Stimulated activated CD8-positive, alpha-beta memory T cell treated with anti-CD3 and anti-CD28 coated beads, Interleukin-2, amount 100 ng/mL, for 1 hour (primary cell): ENCODE measurements around the gene SASH1.

Experiments used
- DNase-seq, 2 donors: peaks; one replicate each; pipeline ENCODE4 v3.0.0-alpha.2; 2020; ENCODE audit warnings: low read depth in 2 of 2

SASH1 gene

DNA sequence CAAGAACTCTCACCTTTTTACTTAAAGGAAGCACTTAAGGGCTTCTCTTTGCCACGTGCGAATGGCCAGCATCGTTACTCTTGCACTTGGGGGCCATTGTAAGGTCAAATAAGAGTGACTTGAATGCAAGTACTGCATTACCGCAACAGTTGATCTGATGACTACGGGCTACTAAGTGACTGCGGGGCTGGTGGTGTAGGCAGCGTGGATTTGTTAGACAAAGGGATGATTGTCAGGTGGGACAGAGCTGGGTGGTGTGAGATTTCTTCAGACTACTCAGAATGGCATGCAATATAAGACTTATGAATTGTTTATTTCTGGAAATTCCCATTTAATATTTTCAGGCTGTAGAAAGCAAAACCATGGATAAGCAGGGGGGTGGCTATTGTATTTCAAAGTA is 204.5 kb downstream of the SASH1 start:
- DNase-seq: no peak

DNA sequence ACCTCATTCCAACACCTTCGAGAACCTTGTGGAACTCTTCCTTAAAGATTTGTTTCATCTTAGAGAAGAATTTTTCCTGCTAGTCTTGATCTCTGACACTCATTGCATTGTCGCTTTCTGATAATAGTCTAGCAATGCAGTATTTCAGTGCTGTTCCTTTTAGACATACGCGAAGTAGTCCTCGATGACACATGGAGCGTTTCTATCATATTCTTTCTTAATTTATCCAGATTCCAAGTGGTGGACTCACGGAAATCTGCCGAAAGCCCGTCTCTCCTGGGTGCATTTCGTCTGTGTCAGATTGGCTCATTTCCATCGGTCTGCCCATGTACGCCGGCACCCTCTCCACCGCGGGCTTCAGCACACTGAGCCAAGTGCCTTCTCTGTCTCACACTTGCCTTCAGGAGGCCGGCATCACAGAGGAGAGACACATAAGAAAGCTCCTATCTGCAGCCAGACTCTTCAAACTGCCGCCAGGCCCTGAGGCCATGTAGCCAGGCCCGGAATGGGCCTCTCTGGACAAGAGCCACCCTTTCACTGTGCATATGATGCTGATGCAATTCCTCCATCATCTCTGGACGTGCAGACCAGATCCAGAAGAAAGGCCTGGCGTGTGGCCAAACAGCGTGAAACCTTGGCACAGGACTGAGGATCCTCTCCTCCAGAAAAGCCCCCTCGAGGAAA is 205.6 kb downstream of the SASH1 start:
- DNase-seq: no peak

GRCh38 chr6:148548749-148549140 is 206.1 kb downstream of the SASH1 start:
- DNase-seq: no peak

GRCh38 chr6:148550569-148550968 is 207.9 kb downstream of the SASH1 start:
- no peak for DNase-seq

GRCh38 chr6:148551226-148551625 is 208.6 kb downstream of the SASH1 start:
- no peak for DNase-seq

GRCh38 chr6:148556410-148556809 is 213.8 kb downstream of the SASH1 start:
- no peak for DNase-seq

DNA sequence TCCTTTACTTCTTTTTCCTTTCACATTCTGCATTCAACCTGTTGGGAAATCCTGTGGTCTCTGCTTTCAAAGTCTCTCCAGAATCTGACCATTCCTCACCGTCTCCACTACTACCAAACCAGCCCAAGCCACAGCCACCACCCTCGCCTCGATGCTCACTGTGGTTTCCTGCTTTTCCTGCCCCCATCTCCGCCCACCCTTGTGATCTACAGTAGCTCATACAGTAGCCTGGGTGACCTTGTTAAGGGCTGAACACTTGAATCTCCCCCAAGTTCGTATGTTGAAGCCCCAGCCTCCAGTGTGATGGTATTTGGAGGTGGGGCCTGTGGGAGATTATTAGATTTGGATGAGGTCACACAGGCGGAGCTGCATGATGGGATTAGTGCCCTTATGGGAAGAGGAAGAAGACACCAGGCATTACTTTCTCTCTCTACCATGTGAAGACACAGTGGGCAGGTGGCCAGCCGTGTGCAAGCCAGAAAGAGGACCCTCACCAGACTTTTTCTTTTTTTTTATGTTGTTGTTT is 215.2 kb downstream of the SASH1 start:
- no peak for DNase-seq

GRCh38 chr6:148559848-148560433 is 217.3 kb downstream of the SASH1 start:
- peak in 1 of 2 donors; percentile 52 for DNase-seq

DNA sequence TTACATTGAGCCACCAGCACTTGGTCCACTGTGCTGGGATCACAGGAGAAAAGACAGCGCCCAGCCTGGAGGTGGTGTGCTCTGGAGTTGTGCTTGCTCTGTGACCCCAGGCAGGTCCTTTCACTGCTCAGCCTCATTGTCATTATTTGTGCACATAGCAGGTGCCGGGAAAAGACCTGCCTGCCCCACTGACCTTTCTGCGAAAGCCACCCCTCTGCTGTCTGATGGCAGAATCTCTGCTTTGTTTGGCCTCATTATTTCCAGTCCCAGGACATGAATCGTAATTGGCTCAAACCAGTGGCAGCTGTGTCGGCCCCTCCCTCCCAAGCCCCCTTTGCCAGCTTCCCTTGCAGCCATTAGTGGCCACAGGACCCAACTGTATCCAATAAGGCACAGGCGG is 219.0 kb downstream of the SASH1 start:
- no peak for DNase-seq

GRCh38 chr6:148563066-148563465 is 220.4 kb downstream of the SASH1 start:
- DNase-seq: no peak

DNA sequence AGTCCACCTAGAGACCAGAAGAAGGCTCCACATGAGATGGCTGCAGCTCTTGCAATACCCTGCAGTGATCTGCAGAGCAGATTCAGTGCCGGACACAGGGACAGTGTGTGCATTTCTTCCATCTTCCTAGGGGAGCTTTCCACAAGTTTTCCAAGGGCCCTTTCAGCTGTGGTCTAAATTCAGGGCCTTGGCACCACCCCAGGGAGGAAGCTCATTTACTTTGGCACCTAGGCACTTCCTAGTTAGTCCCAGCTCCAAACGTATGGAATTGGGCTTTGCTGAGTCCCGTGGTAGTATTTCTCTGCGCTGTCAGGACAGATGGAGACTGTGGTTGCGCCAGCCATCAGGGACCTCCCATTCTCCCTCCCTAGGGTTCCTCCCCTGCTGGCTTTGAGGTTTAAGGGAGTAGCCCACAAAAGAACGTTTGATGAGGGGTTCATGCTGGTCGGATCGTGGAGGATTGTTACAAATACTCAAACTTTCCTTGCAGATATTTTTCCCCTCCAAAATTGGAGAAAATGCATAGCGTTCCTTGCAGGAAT is 221.9 kb downstream of the SASH1 start:
- DNase-seq: no peak

DNA sequence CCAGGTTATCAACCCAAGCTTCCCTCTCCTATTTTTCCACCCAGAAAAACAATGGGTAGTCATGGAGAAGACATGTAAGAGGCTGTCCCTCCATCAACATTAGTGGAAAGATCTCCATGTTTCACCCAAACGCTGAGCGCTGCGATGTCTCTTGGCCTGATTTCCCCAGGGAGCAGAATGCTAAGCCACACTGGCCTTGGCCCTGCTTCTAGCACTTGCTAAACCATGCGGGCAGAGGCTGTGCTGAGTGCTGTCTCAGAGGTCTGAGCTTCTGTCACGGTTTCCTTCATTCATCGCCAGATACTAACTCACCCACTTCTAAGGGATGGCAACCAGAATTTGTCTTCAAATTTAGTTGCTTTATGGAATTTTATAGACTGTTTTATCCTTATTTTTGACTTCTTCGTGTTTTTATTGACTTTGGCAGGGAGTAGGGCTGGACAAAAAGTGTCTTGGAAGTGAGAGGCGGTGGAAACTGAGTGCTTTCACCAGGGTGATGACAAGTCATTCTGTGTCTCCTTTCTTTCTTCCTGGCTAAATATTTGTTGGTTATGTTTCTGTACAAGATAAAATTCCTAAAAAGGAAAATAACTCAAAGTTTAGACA is 222.8 kb downstream of the SASH1 start:
- DNase-seq: no peak

- DNase-seq: no peak
These were observed 223.5 kb downstream of the SASH1 start for GRCh38 chr6:148565930-148566663.

GRCh38 chr6:148566664-148567350 is 224.2 kb downstream of the SASH1 start:
- no peak for DNase-seq

DNA sequence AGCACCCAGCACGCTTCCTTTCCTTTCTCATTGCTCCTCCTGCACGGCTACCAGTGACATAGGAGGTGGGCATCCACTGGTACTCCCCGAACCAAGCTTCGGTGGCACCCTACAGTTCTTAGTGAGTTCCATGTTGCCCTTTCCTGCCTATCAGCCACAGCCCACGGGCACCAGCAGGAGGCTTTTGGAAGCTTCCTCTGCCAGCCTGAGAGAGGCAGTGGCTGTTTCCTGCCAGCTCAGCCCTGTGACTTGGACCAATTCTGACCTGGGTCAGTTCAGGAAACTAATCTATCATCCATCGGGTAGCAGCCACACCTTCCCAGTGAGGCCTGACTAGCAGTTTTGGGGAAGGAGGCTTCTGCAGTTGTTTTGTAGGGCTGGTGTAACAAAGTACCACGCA is 227.8 kb downstream of the SASH1 start:
- no peak for DNase-seq

GRCh38 chr6:148572676-148573335 is 230.2 kb downstream of the SASH1 start:
- no peak for DNase-seq

DNA sequence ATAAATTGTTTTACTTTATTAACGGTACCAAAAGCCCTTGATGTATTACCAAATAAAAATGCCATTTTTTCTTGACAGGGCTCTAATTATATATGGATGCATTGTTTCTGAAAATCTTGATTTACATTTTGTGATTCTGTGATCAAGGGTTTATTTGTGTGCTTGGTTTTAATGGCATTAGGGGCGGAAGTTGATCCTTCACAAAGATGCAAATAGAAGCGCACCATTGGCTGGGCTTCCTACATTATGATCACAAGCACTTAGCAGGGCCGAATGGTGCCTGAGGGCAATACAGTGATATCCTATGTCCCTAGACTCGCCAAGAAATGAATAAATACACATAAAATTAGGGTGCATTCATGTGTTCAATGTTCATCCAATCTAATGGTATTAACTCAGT is 231.3 kb downstream of the SASH1 start:
- no peak for DNase-seq

GRCh38 chr6:148577687-148578488 is 235.2 kb downstream of the SASH1 start:
- peak in 1 of 2 donors; percentile 2 for DNase-seq

GRCh38 chr6:148578489-148578814 is 235.8 kb downstream of the SASH1 start:
- DNase-seq: no peak

DNA sequence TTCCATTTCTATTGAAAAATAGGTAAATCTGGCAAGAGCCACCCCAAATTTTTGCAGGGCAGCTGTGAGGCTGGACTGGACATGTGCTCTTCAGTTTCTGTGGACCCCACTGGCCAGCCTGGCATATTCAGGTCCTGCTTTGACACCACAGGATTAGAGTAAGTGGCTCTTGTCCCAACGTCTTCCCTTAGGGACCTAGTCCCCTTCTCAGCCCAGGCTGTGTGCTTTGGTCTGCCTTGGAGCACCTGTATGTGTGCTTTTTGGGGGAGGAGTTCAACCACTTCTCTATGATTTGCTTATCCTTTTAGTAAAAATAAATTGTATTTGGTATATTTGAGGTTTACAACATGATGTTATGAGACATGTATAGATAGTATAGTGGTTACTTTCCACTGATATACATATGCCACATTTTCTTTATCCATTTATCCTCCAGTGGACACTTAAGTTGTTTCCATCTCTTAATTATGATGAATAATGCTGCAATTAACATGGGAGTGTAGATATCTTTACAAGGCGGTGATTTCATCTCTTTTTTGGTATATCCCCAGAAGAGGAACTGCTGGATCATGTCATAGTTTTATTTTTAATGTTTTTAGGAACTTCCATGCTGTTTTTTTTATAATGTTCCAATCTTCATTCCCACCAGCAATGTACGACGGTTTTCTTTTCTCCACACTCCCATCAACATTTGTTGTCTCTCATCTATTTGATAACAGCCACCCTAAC is 236.4 kb downstream of the SASH1 start:
- no peak for DNase-seq
